ENCODE data around the gene TCHP. TPM values are rescaled to one million over a fixed set of nuclear protein-coding genes. Genes with fewer than 3 reads are reported as not detected.

TCHP gene
- total and polyA plus RNA-seq, 2 of the 13 experiments (the other 11 are each of a cell fraction or from before 2014, with no cell fraction given), result 6.7 to 12.2 TPM

GRCh38 chr12:109861689-109862314 lies 38.3 kb upstream of the TCHP start (continued):
- TF ChIP-seq ZNF232 (CRISPR knock-in tag; IDR thresholded peaks at IDR 0.05; ENCODE audit: borderline replicate concordance), result peak; percentile 20; the same call in 1 of the 2 replicates
- no peak for TF ChIP-seq KMT2B (CRISPR knock-in tag; IDR thresholded peaks at IDR 0.05)
- TF ChIP-seq ZNF468 (CRISPR knock-in tag; IDR thresholded peaks at IDR 0.05), result no peak
- TF ChIP-seq ZBTB21 (CRISPR knock-in tag; IDR thresholded peaks at IDR 0.05), result peak; percentile 96
- TF ChIP-seq ZC3H13 (CRISPR knock-in tag; IDR thresholded peaks at IDR 0.05), result no peak
- TF ChIP-seq ZNF737 (CRISPR knock-in tag; IDR thresholded peaks at IDR 0.05; ENCODE audit: borderline replicate concordance), result no peak
- peak; percentile 51; the same call in 1 of the 2 replicates for TF ChIP-seq ZBTB7B (CRISPR knock-in tag; IDR thresholded peaks at IDR 0.05)
- no peak for TF ChIP-seq MBD4 (IDR thresholded peaks at IDR 0.05; ENCODE audit: borderline replicate concordance, low read length)
- no peak for TF ChIP-seq CBX1 (IDR thresholded peaks at IDR 0.05; ENCODE audit: low read depth)
- TF ChIP-seq ZNF570 (CRISPR knock-in tag; IDR thresholded peaks at IDR 0.05; ENCODE audit: borderline replicate concordance), result no peak
- peak; percentile 73; the same call in 1 of the 2 replicates for TF ChIP-seq SKIL (CRISPR knock-in tag; IDR thresholded peaks at IDR 0.05; ENCODE audit: borderline replicate concordance)
- TF ChIP-seq ZNF550 (CRISPR knock-in tag; IDR thresholded peaks at IDR 0.05; ENCODE audit: borderline replicate concordance), result no peak
- TF ChIP-seq SNAI1 (CRISPR knock-in tag; IDR thresholded peaks at IDR 0.05; ENCODE audit: borderline replicate concordance), result no peak
- no peak for TF ChIP-seq LBX2 (CRISPR knock-in tag; IDR thresholded peaks at IDR 0.05; ENCODE audit: borderline replicate concordance)
- TF ChIP-seq GMEB1 (CRISPR knock-in tag; IDR thresholded peaks at IDR 0.05; ENCODE audit: borderline replicate concordance), result peak; percentile 37; the same call in 1 of the 2 replicates
- TF ChIP-seq ZNF280B (CRISPR knock-in tag; IDR thresholded peaks at IDR 0.05; ENCODE audit: borderline replicate concordance), result no peak
- TF ChIP-seq ZNF598 (CRISPR knock-in tag; IDR thresholded peaks at IDR 0.05; ENCODE audit: borderline replicate concordance), result no peak
- TF ChIP-seq NR2F1 (CRISPR knock-in tag; IDR thresholded peaks at IDR 0.05), result peak; percentile 96 to 98
- 0 out of 2 replicates have a peak, but pooled peaks have one; percentile 64 for TF ChIP-seq ZBTB10 (CRISPR knock-in tag; IDR thresholded peaks at IDR 0.05; ENCODE audit: borderline replicate concordance)
- no peak for TF ChIP-seq NFRKB (IDR thresholded peaks at IDR 0.05)
- TF ChIP-seq ZNF350 (CRISPR knock-in tag; IDR thresholded peaks at IDR 0.05; ENCODE audit: borderline replicate concordance, low read depth), result peak; percentile 52; the same call in 1 of the 2 replicates

Measured in HepG2 (cell line).